Astrocyte (in vitro differentiated cells and primary cell): ENCODE data around the gene CLMN. TPM values are rescaled to one million over a fixed set of nuclear protein-coding genes. Genes with fewer than 3 reads are reported as not detected.

ENCODE experiments used
- DNase-seq: peaks from one replicate; pipeline ENCODE4 v3.0.0-alpha.2; 2010; ENCODE audit warnings: low read depth
- FAIRE-seq: peaks from 2 replicates; lab custom pipeline; 2011; peaks lifted over from hg19 to GRCh38; lab: Jason Lieb, UNC
- H2AFZ ChIP-seq: 2 replicates; pipeline ENCODE4 v1.6.0; 2012; ENCODE audit warnings: low read depth, low read length, inconsistent platforms
- H3K27ac ChIP-seq: 2 replicates; pipeline ENCODE4 v1.5.1; 2011; ENCODE audit warnings: low read depth, low read length, inconsistent platforms
- H3K27me3 ChIP-seq: 2 replicates; pipeline ENCODE4 v1.6.0; 2011; ENCODE audit warnings: low read length, inconsistent platforms; ENCODE audit not compliant: insufficient read depth
- H3K36me3 ChIP-seq: 2 replicates; pipeline ENCODE4 v1.5.1; 2011; ENCODE audit warnings: low read length, inconsistent platforms; ENCODE audit not compliant: insufficient read depth
- H3K4me1 ChIP-seq: 2 replicates; pipeline ENCODE4 v1.5.1; 2011; ENCODE audit warnings: low read length, inconsistent platforms; ENCODE audit not compliant: insufficient read depth
- H3K4me2 ChIP-seq: 2 replicates; pipeline ENCODE4 v1.6.0; 2012; ENCODE audit warnings: low read length, inconsistent platforms
- H3K4me3 ChIP-seq: 2 replicates; pipeline ENCODE4 v1.5.1; 2011; ENCODE audit warnings: low read depth, mild to moderate bottlenecking, low read length, inconsistent platforms; ENCODE audit not compliant: insufficient read depth
- H3K79me2 ChIP-seq: 2 replicates; pipeline ENCODE4 v1.6.0; 2012; ENCODE audit warnings: mild to moderate bottlenecking, low read length, inconsistent platforms; ENCODE audit not compliant: insufficient read depth
- H3K9ac ChIP-seq: 2 replicates; pipeline ENCODE4 v1.6.0; 2012; ENCODE audit warnings: mild to moderate bottlenecking, low read length, inconsistent platforms
- H3K9me3 ChIP-seq: 2 replicates; pipeline ENCODE4 v1.5.1; 2012; ENCODE audit warnings: low read depth, mild to moderate bottlenecking, low read length, inconsistent platforms; ENCODE audit not compliant: insufficient read depth
- H4K20me1 ChIP-seq: 2 replicates; pipeline ENCODE4 v1.6.0; 2012; ENCODE audit warnings: low read length, inconsistent platforms; ENCODE audit not compliant: insufficient read depth
- H3K27ac Mint-ChIP-seq: one replicate; pipeline ENCODE4 v1.8.0; 2021; ENCODE audit warnings: mild to moderate bottlenecking, mixed read lengths; ENCODE audit not compliant: unreplicated experiment
- H3K27me3 Mint-ChIP-seq: one replicate; pipeline ENCODE4 v1.8.0; 2021; ENCODE audit warnings: low read depth, mixed read lengths; ENCODE audit not compliant: unreplicated experiment
- H3K36me3 Mint-ChIP-seq: one replicate; pipeline ENCODE4 v1.8.0; 2021; ENCODE audit warnings: low read depth, mixed read lengths; ENCODE audit not compliant: unreplicated experiment
- H3K4me1 Mint-ChIP-seq: one replicate; pipeline ENCODE4 v1.8.0; 2021; ENCODE audit warnings: low read depth, mixed read lengths; ENCODE audit not compliant: unreplicated experiment
- H3K4me3 Mint-ChIP-seq: one replicate; pipeline ENCODE4 v1.8.0; 2021; ENCODE audit warnings: mild to moderate bottlenecking, moderate library complexity, mixed read lengths; ENCODE audit not compliant: unreplicated experiment
- H3K9me3 Mint-ChIP-seq: one replicate; pipeline ENCODE4 v1.8.0; 2021; ENCODE audit warnings: mild to moderate bottlenecking, mixed read lengths; ENCODE audit not compliant: unreplicated experiment
- EZH2 ChIP-seq: IDR thresholded peaks from 2 replicates; pipeline ENCODE4 v1.6.1; 2012; ENCODE audit warnings: mild to moderate bottlenecking, low read length, inconsistent platforms; ENCODE audit not compliant: insufficient read depth
- total RNA-seq: library from RNA; stranded (reverse); gene quantifications from 2 replicates; pipeline ENCODE4 v1.2.1, GENCODE V29; 2021
- TF ChIP-seq, protein P1 (sequence below): IDR thresholded peaks from 2 replicates; pipeline ENCODE4 v1.5.1; 2011; ENCODE audit warnings: low read depth, mild to moderate bottlenecking, inconsistent platforms, low read length, moderate library complexity; ENCODE audit not compliant: insufficient read depth

The CLMN gene
- total RNA-seq, 1 donor from 2014 or later: 14.0 TPM

DNA sequence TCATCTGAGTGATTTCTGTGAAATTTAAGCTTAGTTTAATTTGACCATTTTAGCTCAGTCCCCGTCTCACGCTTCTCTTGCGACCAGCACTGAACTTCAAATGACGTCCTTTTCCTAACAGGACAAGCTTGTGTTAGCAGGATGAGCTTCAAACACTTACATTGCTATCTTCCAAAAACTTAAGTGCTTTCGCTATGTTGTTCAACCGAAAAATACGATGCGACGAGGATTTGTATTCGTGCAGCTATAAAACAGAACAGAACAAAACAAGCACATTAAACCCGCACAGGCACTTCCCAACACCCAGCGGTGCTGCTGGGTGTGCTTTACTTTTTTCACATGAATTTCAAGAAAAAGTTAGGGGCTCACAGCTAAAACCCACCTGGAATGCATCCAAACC lies 98.2 kb downstream of the CLMN start:
- no peak for DNase-seq
- H3K27me3 Mint-ChIP-seq: peaks cover 2% of the 10 kb centered on the region

DNA sequence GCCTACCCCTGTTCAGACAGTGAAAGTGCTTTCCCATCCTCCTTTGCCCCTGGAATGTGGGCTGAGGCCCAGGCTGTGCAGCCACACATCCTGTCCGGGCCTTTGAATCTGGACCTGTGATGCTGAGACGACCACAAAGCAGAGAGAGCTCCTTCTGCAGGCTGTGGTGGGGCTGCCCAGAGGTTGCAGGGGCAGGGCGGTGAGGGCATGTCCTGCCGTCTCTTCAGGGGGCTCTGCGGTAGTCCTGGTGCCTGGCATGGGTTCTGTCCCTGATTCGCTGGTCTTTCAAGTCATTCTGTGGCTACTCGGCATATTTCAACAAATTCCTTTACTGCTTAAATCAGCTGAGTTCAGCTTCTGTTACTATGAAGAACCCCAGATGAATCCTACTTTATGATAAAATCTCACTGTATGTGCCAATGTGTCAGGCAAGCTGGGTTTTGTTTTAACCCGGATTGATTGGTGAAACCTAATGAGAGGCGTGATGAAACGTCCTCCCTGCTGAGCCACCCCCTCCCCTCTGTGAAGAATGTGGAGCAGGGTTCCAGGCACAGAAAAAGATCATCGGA lies 99.0 kb downstream of the CLMN start:
- peaks cover 46% of the 10 kb centered on the region for H3K4me1 Mint-ChIP-seq
- peak overlapping the region; percentile 95 for H3K27ac Mint-ChIP-seq
- peak overlapping the region; percentile 70 for H3K4me2 ChIP-seq

More for the DNA sequence above, 98.2 kb downstream of the CLMN start:
- FAIRE-seq: no peak
- Histone ChIP-seq H3K4me3 (no peak overlapping the region), H4K20me1 (no peaks in the 10 kb centered on the region), H3K36me3 (no peaks in the 10 kb centered on the region), H3K9me3 (no peaks in the 10 kb centered on the region), H3K4me2 (peak overlapping the region; percentile 70), H3K79me2 (no peaks in the 10 kb centered on the region), H3K27me3 (no peaks in the 10 kb centered on the region), H3K9ac (no peak overlapping the region), H3K27ac (peak overlapping the region; percentile 36), H3K4me1 (peaks cover 24% of the 10 kb centered on the region), H2AFZ (no peak overlapping the region)
- H3K27ac Mint-ChIP-seq: peak overlapping the region; percentile 95
- TF ChIP-seq, protein P1, sequence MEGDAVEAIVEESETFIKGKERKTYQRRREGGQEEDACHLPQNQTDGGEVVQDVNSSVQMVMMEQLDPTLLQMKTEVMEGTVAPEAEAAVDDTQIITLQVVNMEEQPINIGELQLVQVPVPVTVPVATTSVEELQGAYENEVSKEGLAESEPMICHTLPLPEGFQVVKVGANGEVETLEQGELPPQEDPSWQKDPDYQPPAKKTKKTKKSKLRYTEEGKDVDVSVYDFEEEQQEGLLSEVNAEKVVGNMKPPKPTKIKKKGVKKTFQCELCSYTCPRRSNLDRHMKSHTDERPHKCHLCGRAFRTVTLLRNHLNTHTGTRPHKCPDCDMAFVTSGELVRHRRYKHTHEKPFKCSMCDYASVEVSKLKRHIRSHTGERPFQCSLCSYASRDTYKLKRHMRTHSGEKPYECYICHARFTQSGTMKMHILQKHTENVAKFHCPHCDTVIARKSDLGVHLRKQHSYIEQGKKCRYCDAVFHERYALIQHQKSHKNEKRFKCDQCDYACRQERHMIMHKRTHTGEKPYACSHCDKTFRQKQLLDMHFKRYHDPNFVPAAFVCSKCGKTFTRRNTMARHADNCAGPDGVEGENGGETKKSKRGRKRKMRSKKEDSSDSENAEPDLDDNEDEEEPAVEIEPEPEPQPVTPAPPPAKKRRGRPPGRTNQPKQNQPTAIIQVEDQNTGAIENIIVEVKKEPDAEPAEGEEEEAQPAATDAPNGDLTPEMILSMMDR: no peak
- TF ChIP-seq EZH2: no peak
- H3K4me3 Mint-ChIP-seq: peak overlapping the region; percentile 41
- peaks cover 43% of the 10 kb centered on the region for H3K4me1 Mint-ChIP-seq
- H3K36me3 Mint-ChIP-seq: peaks cover 4% of the 10 kb centered on the region
- no peaks in the 10 kb centered on the region for H3K9me3 Mint-ChIP-seq

More for the DNA sequence above, 99.0 kb downstream of the CLMN start:
- Histone ChIP-seq H3K27ac (peak overlapping the region; percentile 36), H3K9ac (peak overlapping the region; percentile 6), H2AFZ (peak overlapping the region; percentile 40), H4K20me1 (no peaks in the 10 kb centered on the region), H3K27me3 (no peaks in the 10 kb centered on the region), H3K36me3 (no peaks in the 10 kb centered on the region), H3K4me3 (no peak overlapping the region), H3K9me3 (no peaks in the 10 kb centered on the region), H3K4me1 (peaks cover 24% of the 10 kb centered on the region), H3K79me2 (no peaks in the 10 kb centered on the region)
- peak; percentile 84 for DNase-seq
- FAIRE-seq: no peak
- Mint-ChIP-seq H3K9me3 (no peaks in the 10 kb centered on the region), H3K4me3 (no peak overlapping the region), H3K27me3 (peaks cover 2% of the 10 kb centered on the region), H3K36me3 (peaks cover 4% of the 10 kb centered on the region)
- TF ChIP-seq, protein P1: no peak
- no peak for TF ChIP-seq EZH2
